Lower leg skin (tissue), 3 donors: Measurements from ENCODE around the gene TGFA.

Experiments
- POLR2A ChIP-seq, 2 donors: fragments of 450-650 bp; IDR thresholded peaks; one replicate each; pipeline ENCODE4 v1.6.1; 2016 to 2017; ENCODE audit warnings: antibody characterized with exemption in 2 of 2, mild to moderate bottlenecking in 1 of 2, moderate library complexity in 1 of 2
- TF ChIP-seq, protein P1 (sequence below), 3 donors: fragments of 450-650 bp; IDR thresholded peaks; one replicate each; pipeline ENCODE4 v1.5.1; 2016; ENCODE audit warnings: antibody characterized with exemption in 3 of 3, mild to moderate bottlenecking in 3 of 3, moderate library complexity in 2 of 3

DNA sequence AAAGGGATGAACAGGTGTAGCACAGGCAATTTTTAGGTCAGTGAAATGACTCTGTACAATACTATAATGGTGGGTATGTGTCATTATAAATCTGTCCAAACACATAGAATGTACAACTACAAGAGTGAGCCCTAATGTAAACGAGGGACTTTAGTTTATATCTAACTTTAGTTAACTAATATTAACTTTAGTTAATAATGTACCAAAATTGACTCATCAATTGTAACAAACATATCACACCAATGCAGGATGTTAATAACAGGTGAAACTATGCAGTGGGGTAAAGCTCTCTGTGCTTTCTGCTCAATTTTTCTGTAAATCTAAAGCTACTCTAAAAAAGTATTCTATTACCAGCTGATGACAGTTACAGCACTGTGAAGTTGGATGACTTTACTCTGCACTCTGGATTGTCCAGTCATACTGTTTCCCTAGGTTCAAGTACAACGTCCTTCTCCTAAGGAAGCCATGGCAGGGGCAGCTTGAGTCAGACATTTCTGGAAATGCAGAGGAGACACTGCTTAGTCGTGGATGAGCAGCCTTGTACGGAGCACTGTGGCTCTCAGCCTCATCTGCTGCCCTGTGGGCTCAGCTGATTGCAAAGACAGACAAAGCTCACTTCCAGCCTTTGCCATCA lies 26.1 kb downstream of the TGFA start:
- TF ChIP-seq, protein P1, sequence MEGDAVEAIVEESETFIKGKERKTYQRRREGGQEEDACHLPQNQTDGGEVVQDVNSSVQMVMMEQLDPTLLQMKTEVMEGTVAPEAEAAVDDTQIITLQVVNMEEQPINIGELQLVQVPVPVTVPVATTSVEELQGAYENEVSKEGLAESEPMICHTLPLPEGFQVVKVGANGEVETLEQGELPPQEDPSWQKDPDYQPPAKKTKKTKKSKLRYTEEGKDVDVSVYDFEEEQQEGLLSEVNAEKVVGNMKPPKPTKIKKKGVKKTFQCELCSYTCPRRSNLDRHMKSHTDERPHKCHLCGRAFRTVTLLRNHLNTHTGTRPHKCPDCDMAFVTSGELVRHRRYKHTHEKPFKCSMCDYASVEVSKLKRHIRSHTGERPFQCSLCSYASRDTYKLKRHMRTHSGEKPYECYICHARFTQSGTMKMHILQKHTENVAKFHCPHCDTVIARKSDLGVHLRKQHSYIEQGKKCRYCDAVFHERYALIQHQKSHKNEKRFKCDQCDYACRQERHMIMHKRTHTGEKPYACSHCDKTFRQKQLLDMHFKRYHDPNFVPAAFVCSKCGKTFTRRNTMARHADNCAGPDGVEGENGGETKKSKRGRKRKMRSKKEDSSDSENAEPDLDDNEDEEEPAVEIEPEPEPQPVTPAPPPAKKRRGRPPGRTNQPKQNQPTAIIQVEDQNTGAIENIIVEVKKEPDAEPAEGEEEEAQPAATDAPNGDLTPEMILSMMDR (IDR thresholded peaks at IDR 0.05): no peak
- TF ChIP-seq POLR2A (IDR thresholded peaks at IDR 0.05): no peak
